ENCODE results near the gene GSK3A. TPM values are rescaled to one million over a fixed set of nuclear protein-coding genes. Genes with fewer than 3 reads are reported as not detected.

GSK3A gene
- total RNA-seq, 1 donor from 2014 or later: 56.6 TPM

DNA sequence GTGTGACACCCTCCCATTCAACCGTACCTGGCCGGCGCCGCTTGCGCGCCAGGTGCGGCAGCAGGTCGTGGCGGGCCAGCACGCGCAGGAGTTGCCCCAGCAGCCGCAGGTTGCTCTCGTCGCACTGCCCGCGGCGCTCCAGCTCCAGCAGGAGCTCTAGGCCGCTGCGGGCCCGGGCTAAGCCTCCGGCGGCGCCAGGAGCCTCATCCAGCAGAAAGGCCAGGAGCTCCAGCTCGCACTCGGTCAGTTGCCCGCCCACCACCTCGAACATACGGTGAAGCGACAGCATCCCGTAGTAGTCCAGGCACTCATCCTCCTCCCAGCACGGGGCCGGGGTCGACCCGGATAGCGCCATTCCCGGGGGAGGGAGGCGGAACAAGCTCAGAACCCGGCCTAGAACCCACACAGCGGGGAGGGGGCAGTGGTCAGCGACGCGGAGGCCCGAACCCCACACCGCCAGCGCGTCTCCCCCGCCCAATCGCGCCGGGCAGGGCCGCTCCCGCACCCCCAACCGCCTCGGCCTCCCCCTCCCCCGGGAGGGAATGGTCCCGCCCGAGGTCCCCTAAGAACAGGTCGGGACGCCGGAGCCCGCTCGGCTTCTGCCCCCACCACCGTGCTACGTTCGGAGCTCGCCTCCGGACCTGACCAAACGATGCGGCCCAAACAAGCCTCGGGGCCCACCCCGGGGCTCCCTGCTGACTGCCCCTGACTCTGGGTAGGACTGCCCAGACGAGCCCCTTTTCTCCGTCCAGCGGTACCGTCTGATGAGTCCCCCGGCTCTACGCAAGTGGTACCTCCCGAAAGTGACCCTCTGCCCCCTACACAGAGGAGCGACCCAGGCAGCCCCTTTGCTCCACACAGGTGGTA, 25.5 kb downstream of the GSK3A start:
- no peak for DNase-seq (ENCODE audit: low spot score)
- Mint-ChIP-seq H3K27ac (peak overlapping the region; percentile 94), H3K4me3 (peak overlapping the region; percentile 99), H3K4me1 (ENCODE audit: low read depth) (peaks cover 64% of the 10 kb centered on the region), H3K27me3 (ENCODE audit: insufficient read depth) (peaks cover 2% of the 10 kb centered on the region), H3K36me3 (ENCODE audit: low read depth) (peaks cover 28% of the 10 kb centered on the region), H3K9me3 (no peaks in the 10 kb centered on the region)
- intact Hi-C loops (cut with micrococcal nuclease): loop anchor here (1.0 to 2.0 kb wide), 10 partner anchors 16 to 141 kb away; partner anchors contain the start of genes ERF, PAFAH1B3, POU2F2 and PRR19

DNA sequence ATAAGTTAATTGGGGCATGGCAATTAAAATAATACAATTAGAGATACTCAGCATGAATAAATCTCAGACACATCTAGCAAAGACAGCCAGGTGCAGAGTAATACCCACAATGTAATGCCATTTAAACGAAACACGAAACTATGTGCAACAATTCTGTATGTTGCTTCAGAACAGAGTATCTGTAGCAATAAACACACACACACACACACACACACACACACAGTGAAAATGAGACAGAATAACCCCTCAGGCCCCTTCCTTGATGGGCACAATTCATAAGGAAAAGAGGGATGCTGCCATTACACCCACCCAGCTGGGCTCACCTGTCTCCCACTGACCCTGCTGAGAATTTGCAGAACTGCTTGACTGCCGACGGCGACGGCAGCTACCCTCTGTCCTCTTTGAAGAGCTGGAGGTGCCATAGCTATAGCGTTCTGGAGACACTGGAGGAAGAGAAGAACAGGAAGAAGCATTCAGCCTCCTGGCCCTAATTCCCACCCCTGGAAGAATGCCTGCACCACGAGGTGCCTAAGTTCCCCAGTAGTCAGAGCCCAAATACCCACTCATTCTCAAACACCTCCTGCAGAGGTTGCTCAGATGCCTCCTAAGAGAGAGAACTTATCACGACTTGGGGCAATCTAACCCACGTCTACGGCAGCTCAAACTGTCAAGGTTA, 27.5 kb downstream of the GSK3A start:
- Mint-ChIP-seq H3K27me3 (ENCODE audit: insufficient read depth) (peaks cover 2% of the 10 kb centered on the region), H3K27ac (no peak overlapping the region), H3K36me3 (ENCODE audit: low read depth) (peaks cover 25% of the 10 kb centered on the region), H3K4me1 (ENCODE audit: low read depth) (peaks cover 58% of the 10 kb centered on the region), H3K4me3 (peak overlapping the region; percentile 99), H3K9me3 (no peaks in the 10 kb centered on the region)
- DNase-seq (ENCODE audit: low spot score): no peak
- intact Hi-C loops (cut with micrococcal nuclease): no loop called here

GRCh38 chr19:42212886-42213285, 29.5 kb downstream of the GSK3A start:
- H3K27ac Mint-ChIP-seq: peak overlapping the region; percentile 80
- peaks cover 54% of the 10 kb centered on the region for H3K4me1 Mint-ChIP-seq (ENCODE audit: low read depth)
- intact Hi-C loops (cut with micrococcal nuclease): no loop called here

DNA sequence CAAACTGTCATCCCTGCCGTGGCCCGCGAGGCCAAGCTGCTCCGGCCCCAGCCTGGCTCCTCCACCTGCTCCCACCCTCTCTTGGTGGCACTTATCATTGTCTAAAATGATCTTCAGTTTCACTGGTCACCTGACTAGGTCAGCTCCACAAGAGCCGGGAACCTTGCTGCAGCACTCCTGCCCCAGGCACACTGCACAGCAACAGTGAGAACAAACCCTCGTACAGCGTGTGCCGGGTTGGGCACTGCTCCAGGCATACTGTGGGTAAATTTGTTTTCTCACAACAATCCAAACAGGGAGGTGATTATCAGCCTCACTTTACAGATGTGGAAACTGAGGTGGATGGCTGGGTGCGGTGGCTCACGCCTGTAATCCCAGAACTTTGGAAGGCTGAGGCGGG, 33.8 kb downstream of the GSK3A start:
- no peaks in the 10 kb centered on the region for H3K27me3 Mint-ChIP-seq (ENCODE audit: insufficient read depth)
- peaks cover 48% of the 10 kb centered on the region for H3K4me1 Mint-ChIP-seq (ENCODE audit: low read depth)
- H3K36me3 Mint-ChIP-seq (ENCODE audit: low read depth): peaks cover 58% of the 10 kb centered on the region
- H3K4me3 Mint-ChIP-seq: peak overlapping the region; percentile 22
- no peak overlapping the region for H3K27ac Mint-ChIP-seq
- H3K9me3 Mint-ChIP-seq: no peaks in the 10 kb centered on the region
- intact Hi-C loops (cut with micrococcal nuclease): no loop called here
- no peak for DNase-seq (ENCODE audit: low spot score)

More at GRCh38 chr19:42212886-42213285, 29.5 kb downstream of the GSK3A start:
- DNase-seq (ENCODE audit: low spot score): no peak
- peak overlapping the region; percentile 47 for H3K4me3 Mint-ChIP-seq
- H3K27me3 Mint-ChIP-seq (ENCODE audit: insufficient read depth): peaks cover 2% of the 10 kb centered on the region
- H3K36me3 Mint-ChIP-seq (ENCODE audit: low read depth): peaks cover 43% of the 10 kb centered on the region
- H3K9me3 Mint-ChIP-seq: no peaks in the 10 kb centered on the region

DNA sequence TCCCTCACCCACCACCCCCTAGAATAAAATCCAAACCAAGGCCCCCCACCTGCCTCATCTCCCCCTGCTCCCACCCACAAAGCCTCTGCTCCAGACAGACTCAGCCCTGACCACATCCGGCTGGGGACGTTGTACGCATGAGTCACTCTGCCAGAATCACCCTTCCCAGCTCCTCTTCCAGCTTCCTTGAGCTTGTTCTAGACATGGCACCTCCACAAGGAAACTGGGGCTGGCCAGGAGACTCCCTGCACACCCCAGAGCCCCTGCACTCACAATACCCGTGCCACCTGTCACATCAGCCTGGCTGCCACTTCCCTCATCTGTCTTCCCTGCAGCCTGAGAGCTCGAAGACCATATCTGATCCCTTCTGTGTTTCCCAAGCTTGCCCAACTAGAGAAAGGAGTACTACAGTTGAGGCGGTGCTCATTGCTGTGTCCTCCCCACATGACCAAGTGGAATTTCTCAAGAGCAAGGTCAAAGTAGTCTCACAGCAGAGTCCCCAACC, 34.6 kb downstream of the GSK3A start:
- H3K27me3 Mint-ChIP-seq (ENCODE audit: insufficient read depth): no peaks in the 10 kb centered on the region
- DNase-seq (ENCODE audit: low spot score): no peak
- intact Hi-C loops (cut with micrococcal nuclease): no loop called here
- peaks cover 48% of the 10 kb centered on the region for H3K4me1 Mint-ChIP-seq (ENCODE audit: low read depth)
- H3K36me3 Mint-ChIP-seq (ENCODE audit: low read depth): peaks cover 57% of the 10 kb centered on the region
- H3K4me3 Mint-ChIP-seq: no peak overlapping the region
- no peaks in the 10 kb centered on the region for H3K9me3 Mint-ChIP-seq
- peak overlapping the region; percentile 70 for H3K27ac Mint-ChIP-seq

- Mint-ChIP-seq H3K9me3 (no peaks in the 10 kb centered on the region), H3K36me3 (ENCODE audit: low read depth) (peaks cover 61% of the 10 kb centered on the region), H3K4me3 (no peak overlapping the region), H3K27me3 (ENCODE audit: insufficient read depth) (no peaks in the 10 kb centered on the region), H3K27ac (peak overlapping the region; percentile 70), H3K4me1 (ENCODE audit: low read depth) (peaks cover 52% of the 10 kb centered on the region)
- intact Hi-C loops (cut with micrococcal nuclease): no loop called here
- no peak for DNase-seq (ENCODE audit: low spot score)
Observed at GRCh38 chr19:42206871-42207755, 35.3 kb downstream of the GSK3A start.

GRCh38 chr19:42204664-42205063, 37.7 kb downstream of the GSK3A start:
- intact Hi-C loops (cut with micrococcal nuclease): loop anchor here (5.0 kb wide), 1 partner anchor 78 kb away; no protein-coding TSS in a partner anchor
- H3K27ac Mint-ChIP-seq: peak overlapping the region; percentile 75

DNA sequence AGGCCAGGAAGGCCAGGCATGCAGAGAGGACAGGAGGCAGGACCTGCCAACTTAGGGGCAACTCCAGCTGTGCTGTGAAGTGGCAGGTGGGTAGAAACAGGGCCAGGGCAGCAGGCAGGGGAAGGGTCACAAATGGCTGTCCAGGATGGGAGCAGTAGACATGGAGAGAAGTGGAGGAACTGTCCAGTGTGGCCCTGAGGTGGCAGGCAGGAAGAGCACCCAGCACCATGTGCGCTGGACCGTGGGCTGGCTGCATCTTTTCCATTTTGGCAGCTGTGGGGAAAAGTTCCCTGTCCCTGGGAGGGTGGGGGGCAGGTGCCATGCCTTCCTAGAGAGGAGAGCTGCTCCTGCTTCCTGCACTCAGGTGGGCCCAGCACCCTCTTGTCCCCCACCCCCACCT, 38.7 kb downstream of the GSK3A start:
- Mint-ChIP-seq H3K36me3 (ENCODE audit: low read depth) (peaks cover 69% of the 10 kb centered on the region), H3K9me3 (no peaks in the 10 kb centered on the region), H3K4me3 (no peak overlapping the region), H3K27me3 (ENCODE audit: insufficient read depth) (no peaks in the 10 kb centered on the region), H3K27ac (peak overlapping the region; percentile 56), H3K4me1 (ENCODE audit: low read depth) (peaks cover 79% of the 10 kb centered on the region)
- intact Hi-C loops (cut with micrococcal nuclease): loop anchor here (5.0 kb wide), 1 partner anchor 79 kb away; no protein-coding TSS in a partner anchor
- no peak for DNase-seq (ENCODE audit: low spot score)

More at GRCh38 chr19:42204664-42205063, 37.7 kb downstream of the GSK3A start:
- Mint-ChIP-seq H3K36me3 (ENCODE audit: low read depth) (peaks cover 69% of the 10 kb centered on the region), H3K4me3 (no peak overlapping the region), H3K9me3 (no peaks in the 10 kb centered on the region), H3K4me1 (ENCODE audit: low read depth) (peaks cover 71% of the 10 kb centered on the region), H3K27me3 (ENCODE audit: insufficient read depth) (no peaks in the 10 kb centered on the region)
- no peak for DNase-seq (ENCODE audit: low spot score)

DNA sequence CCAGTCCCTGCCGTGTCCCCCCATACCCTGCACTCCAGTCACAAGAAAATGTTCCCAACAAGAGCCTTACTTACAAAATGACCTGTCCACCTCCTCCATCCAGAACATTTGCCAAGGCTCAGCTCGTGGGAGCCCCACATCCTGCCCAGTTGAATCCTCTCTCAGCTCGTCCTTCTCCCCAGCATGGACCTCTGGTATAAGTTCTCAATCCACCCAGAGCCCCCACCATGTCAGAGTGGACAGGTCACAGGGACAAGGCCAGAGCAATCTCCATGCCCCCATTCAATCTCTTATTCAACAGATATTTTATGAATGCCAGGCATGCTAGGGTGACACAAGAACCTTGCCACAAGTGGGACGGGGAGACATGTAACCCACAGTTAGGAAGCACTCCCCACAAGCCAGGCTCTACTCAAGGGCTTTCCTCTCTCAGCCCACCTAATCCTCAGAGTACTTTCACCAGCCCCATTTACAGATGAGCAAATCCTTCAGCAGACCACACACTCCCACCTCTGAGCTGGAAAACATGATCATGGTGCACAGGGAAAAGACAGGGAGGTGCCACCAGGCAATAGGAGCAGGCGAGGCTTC, 40.0 kb downstream of the GSK3A start:
- peak overlapping the region; percentile 91 for H3K27ac Mint-ChIP-seq
- no peaks in the 10 kb centered on the region for H3K9me3 Mint-ChIP-seq
- H3K36me3 Mint-ChIP-seq (ENCODE audit: low read depth): peaks cover 61% of the 10 kb centered on the region
- no peaks in the 10 kb centered on the region for H3K27me3 Mint-ChIP-seq (ENCODE audit: insufficient read depth)
- intact Hi-C loops (cut with micrococcal nuclease): loop anchor here (5.0 kb wide), 1 partner anchor 80 kb away; no protein-coding TSS in a partner anchor
- DNase-seq (ENCODE audit: low spot score): no peak
- H3K4me1 Mint-ChIP-seq (ENCODE audit: low read depth): peaks cover 75% of the 10 kb centered on the region
- peak overlapping the region; percentile 77 for H3K4me3 Mint-ChIP-seq

- Mint-ChIP-seq H3K27me3 (ENCODE audit: insufficient read depth) (no peaks in the 10 kb centered on the region), H3K4me3 (peak overlapping the region; percentile 77), H3K9me3 (no peaks in the 10 kb centered on the region), H3K27ac (peak overlapping the region; percentile 91), H3K4me1 (ENCODE audit: low read depth) (peaks cover 81% of the 10 kb centered on the region), H3K36me3 (ENCODE audit: low read depth) (peaks cover 61% of the 10 kb centered on the region)
- intact Hi-C loops (cut with micrococcal nuclease): loop anchor here (1.0 to 5.0 kb wide), 2 partner anchors 16 to 81 kb away; partner anchors contain the start of gene DEDD2
- peak; percentile 68 for DNase-seq (ENCODE audit: low spot score)
Observed at GRCh38 chr19:42201489-42202289, 40.7 kb downstream of the GSK3A start.

DNA sequence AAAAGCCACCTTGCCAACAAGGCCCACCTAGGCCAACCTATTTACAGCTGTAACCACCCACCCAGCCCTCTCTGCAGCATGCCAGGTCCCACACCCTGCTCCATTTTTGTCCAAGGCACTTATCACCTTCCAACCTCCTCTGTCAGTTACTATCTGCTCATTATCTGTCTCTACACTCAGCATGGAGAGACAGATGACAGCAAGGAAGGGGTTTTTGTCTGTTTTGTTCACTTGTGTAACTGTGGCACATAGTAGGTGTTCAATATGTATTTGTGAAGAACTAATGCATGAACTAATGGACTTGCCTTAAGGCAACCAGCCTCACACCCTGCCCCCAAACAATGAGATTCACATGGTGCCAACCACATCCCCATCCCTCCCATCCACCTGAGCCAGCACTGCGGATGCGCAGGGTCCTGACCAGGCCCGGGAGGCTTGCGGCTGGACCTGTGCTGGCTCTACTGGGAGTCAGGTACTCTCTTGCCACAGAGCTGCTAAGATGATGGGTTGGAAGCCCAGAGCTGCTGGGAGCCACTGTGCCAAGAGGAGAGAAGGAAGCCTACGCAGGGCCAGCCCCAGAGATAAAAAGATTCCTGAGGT, 42.2 kb downstream of the GSK3A start:
- intact Hi-C loops (cut with micrococcal nuclease): loop anchor here (5.0 kb wide), 1 partner anchor 82 kb away; no protein-coding TSS in a partner anchor
- DNase-seq (ENCODE audit: low spot score): no peak
- Mint-ChIP-seq H3K36me3 (ENCODE audit: low read depth) (peaks cover 61% of the 10 kb centered on the region), H3K4me3 (peak overlapping the region; percentile 77), H3K27ac (peak overlapping the region; percentile 92), H3K9me3 (no peaks in the 10 kb centered on the region), H3K27me3 (ENCODE audit: insufficient read depth) (no peaks in the 10 kb centered on the region), H3K4me1 (ENCODE audit: low read depth) (peaks cover 89% of the 10 kb centered on the region)
